PC-3 (cell line): ENCODE data around the gene IGSF9B. TPM values are rescaled to one million over a fixed set of nuclear protein-coding genes. Genes with fewer than 3 reads are reported as not detected.

ENCODE experiments used
- ATAC-seq: fragments of 200-7000 bp; cut with Tn5 transposase; 2 replicates; pipeline ENCODE4 v1.9.1; 2020; ENCODE audit warnings: mild to moderate bottlenecking, moderate library complexity
- BruUV-seq: library from RNA; stranded (reverse); fragments of 400-500 nt; replicated peaks from 2 replicates; lab custom pipeline; 2021; lab: Mats Ljungman, UMichigan
- CTCF ChIA-PET: fragments of 300-600 bp; sonication (Branson Sonifier 250); formaldehyde crosslinking; loops from one replicate; lab custom pipeline; 2022; ENCODE audit warnings: antibody characterized with exemption; lab: Charles Lee
- POLR2A ChIA-PET: fragments of 300-600 bp; sonication (Branson Sonifier 250); formaldehyde crosslinking; loops from one replicate; lab custom pipeline; 2022; ENCODE audit warnings: antibody characterized with exemption; ENCODE audit not compliant: unreplicated experiment; lab: Charles Lee
- DNase-seq: peaks from one replicate; pipeline ENCODE4 v3.0.0-alpha.2; 2015
- H2AFZ ChIP-seq: fragments of 300-600 bp; sonication (generic); 2 replicates; pipeline ENCODE4 v1.6.0; 2016; ENCODE audit warnings: antibody characterized with exemption, low read length
- H3F3A ChIP-seq: fragments of 300-600 bp; sonication (generic); one replicate; pipeline ENCODE4 v1.6.0; 2017; ENCODE audit warnings: antibody characterized with exemption, low read length, control low read depth, mild to moderate bottlenecking; ENCODE audit not compliant: unreplicated experiment
- H3K27ac ChIP-seq: fragments of 300-600 bp; sonication (generic); 2 replicates; pipeline ENCODE4 v1.5.1; 2016; ENCODE audit warnings: mild to moderate bottlenecking, low read length
- H3K27me3 ChIP-seq: fragments of 300-600 bp; sonication (generic); 2 replicates; pipeline ENCODE4 v1.6.1; 2016; ENCODE audit warnings: low read length, mixed read lengths
- H3K36me3 ChIP-seq: fragments of 300-600 bp; sonication (generic); 2 replicates; pipeline ENCODE4 v1.6.1; 2016; ENCODE audit warnings: low read depth, mixed run types, low read length, mixed read lengths
- H3K4me1 ChIP-seq: fragments of 300-600 bp; sonication (generic); 2 replicates; pipeline ENCODE4 v1.5.1; 2016; ENCODE audit warnings: low read length; ENCODE audit not compliant: insufficient read depth
- H3K4me2 ChIP-seq: fragments of 300-600 bp; sonication (generic); 2 replicates; pipeline ENCODE4 v1.6.0; 2016; ENCODE audit warnings: low read length
- H3K4me3 ChIP-seq: fragments of 300-600 bp; sonication (generic); 2 replicates; pipeline ENCODE4 v1.5.1; 2016; ENCODE audit warnings: mild to moderate bottlenecking, low read length, mixed read lengths
- H3K79me2 ChIP-seq: fragments of 300-600 bp; sonication (generic); 2 replicates; pipeline ENCODE4 v1.6.1; 2017; ENCODE audit warnings: low read length, mixed read lengths
- H3K9ac ChIP-seq: fragments of 300-600 bp; sonication (generic); 2 replicates; pipeline ENCODE4 v1.6.0; 2016; ENCODE audit warnings: mild to moderate bottlenecking, low read length
- H3K9me2 ChIP-seq: fragments of 300-600 bp; sonication (generic); replicated peaks from 2 replicates; pipeline ENCODE4 v1.6.1; 2016; ENCODE audit warnings: mixed run types, low read length, mixed read lengths
- H3K9me3 ChIP-seq: fragments of 300-600 bp; sonication (generic); 2 replicates; pipeline ENCODE4 v1.6.1; 2016; ENCODE audit warnings: low read length, mixed read lengths
- H4K20me1 ChIP-seq: fragments of 300-600 bp; sonication (generic); 2 replicates; pipeline ENCODE4 v1.6.1; 2016; ENCODE audit warnings: low read length, mixed read lengths
- CTCF ChIP-seq: fragments of 300-600 bp; sonication (generic); conservative IDR thresholded peaks from 2 replicates; pipeline ENCODE4 v1.5.1; 2017; ENCODE audit warnings: antibody characterized with exemption, low read depth, mild to moderate bottlenecking, low read length
- EZH2 ChIP-seq: fragments of 300-600 bp; sonication (generic); IDR thresholded peaks from one replicate; pipeline ENCODE4 v1.6.1; 2017; ENCODE audit warnings: antibody characterized with exemption, mild to moderate bottlenecking, low read length; ENCODE audit not compliant: unreplicated experiment
- EZH2phosphoT487 ChIP-seq: fragments of 300-600 bp; sonication (generic); IDR thresholded peaks from 2 replicates; pipeline ENCODE4 v1.6.1; 2018; ENCODE audit warnings: mild to moderate bottlenecking, antibody characterized with exemption, low read length, borderline replicate concordance
- intact Hi-C: fragments of 100-400 bp; cut with micrococcal nuclease; formaldehyde crosslinking; loops from 2 replicates; pipeline ENCODE4 v1.9.0; 2023
- total RNA-seq: library from RNA; depleted of rRNA; stranded (reverse); fragments of >200 nt; gene quantifications from 2 replicates; pipeline ENCODE4 v1.2.3, GENCODE V29; 2014

IGSF9B gene
- total RNA-seq, 1 experiment from 2014 or later = 0.58 TPM

- Histone ChIP-seq H3K9ac (no peak overlapping the region), H3F3A (no peaks in the 10 kb centered on the region), H3K79me2 (no peaks in the 10 kb centered on the region), H3K9me2 (no peaks in the 10 kb centered on the region), H3K4me1 (no peaks in the 10 kb centered on the region), H4K20me1 (no peaks in the 10 kb centered on the region), H2AFZ (no peak overlapping the region), H3K4me2 (no peak overlapping the region), H3K4me3 (no peak overlapping the region), H3K36me3 (no peaks in the 10 kb centered on the region), H3K27ac (no peak overlapping the region), H3K9me3 (no peaks in the 10 kb centered on the region), H3K27me3 (peaks cover 49% of the 10 kb centered on the region)
- CTCF ChIA-PET = no interaction called here
- ATAC-seq (no peak), DNase-seq (no peak)
- TF ChIP-seq CTCF (no peak), EZH2phosphoT487 (no peak), EZH2 (no peak)
- POLR2A ChIA-PET = no interaction called here
- intact Hi-C loops = no loop called here
- no TSS peak for BruUV-seq
These were observed 44.3 kb upstream of the IGSF9B start for GRCh38 chr11:134001088-134001487.

GRCh38 chr11:133999355-133999754 is 42.6 kb upstream of the IGSF9B start:
- Histone ChIP-seq H3K4me3 (no peak overlapping the region), H3K27me3 (peaks cover 37% of the 10 kb centered on the region), H3K79me2 (no peaks in the 10 kb centered on the region), H2AFZ (no peak overlapping the region), H3K9me2 (no peaks in the 10 kb centered on the region), H3K9ac (no peak overlapping the region), H3K36me3 (no peaks in the 10 kb centered on the region), H4K20me1 (no peaks in the 10 kb centered on the region), H3K4me1 (no peaks in the 10 kb centered on the region), H3F3A (no peaks in the 10 kb centered on the region), H3K4me2 (no peak overlapping the region), H3K9me3 (no peaks in the 10 kb centered on the region), H3K27ac (no peak overlapping the region)
- intact Hi-C loops = no loop called here
- ATAC-seq (no peak), DNase-seq (no peak)
- ChIA-PET CTCF (no interaction called here), POLR2A (no interaction called here)
- BruUV-seq = no TSS peak
- TF ChIP-seq EZH2phosphoT487 (no peak), CTCF (no peak), EZH2 (no peak)

GRCh38 chr11:133997554-133997953 is 40.8 kb upstream of the IGSF9B start:
- no peak for ATAC-seq
- Histone ChIP-seq H3F3A (no peaks in the 10 kb centered on the region), H3K9me3 (no peaks in the 10 kb centered on the region), H3K4me2 (no peak overlapping the region), H3K9me2 (no peaks in the 10 kb centered on the region), H3K4me3 (no peak overlapping the region), H3K9ac (no peak overlapping the region), H3K79me2 (no peaks in the 10 kb centered on the region), H4K20me1 (no peaks in the 10 kb centered on the region), H3K4me1 (no peaks in the 10 kb centered on the region), H2AFZ (no peak overlapping the region), H3K27ac (no peak overlapping the region), H3K27me3 (peaks cover 26% of the 10 kb centered on the region), H3K36me3 (no peaks in the 10 kb centered on the region)
- ChIA-PET POLR2A (no interaction called here), CTCF (no interaction called here)
- no peak for TF ChIP-seq EZH2
- no peak for TF ChIP-seq EZH2phosphoT487
- no peak for TF ChIP-seq CTCF
- BruUV-seq = no TSS peak
- no peak for DNase-seq
- intact Hi-C loops = no loop called here
